Stimulated activated naive CD8-positive, alpha-beta T cell treated with anti-CD3 and anti-CD28 coated beads, Interleukin-15, amount 100 ng/mL, for 72 hours (primary cell): ENCODE data around the gene KRTAP12-1.

Experiments used
- ATAC-seq: fragments of 150-1000 bp; cut with Tn5 transposase; 2 replicates; pipeline ENCODE4 v1.10.0; 2021; ENCODE audit warnings: mild to moderate bottlenecking, moderate library complexity
- DNase-seq, 2 donors: peaks; one replicate each; pipeline ENCODE4 v3.0.0; 2021 to 2022
- H3K27ac Mint-ChIP-seq, 2 donors: one replicate each; pipeline ENCODE4 v1.8.0; 2022; ENCODE audit warnings: mild to moderate bottlenecking in 2 of 2, mixed read lengths in 2 of 2, moderate library complexity in 2 of 2
- H3K27me3 Mint-ChIP-seq: one replicate; pipeline ENCODE4 v1.8.0; 2022; ENCODE audit warnings: mixed read lengths
- H3K4me1 Mint-ChIP-seq: one replicate; pipeline ENCODE4 v1.8.0; 2022; ENCODE audit warnings: mild to moderate bottlenecking, mixed read lengths
- H3K4me3 Mint-ChIP-seq, 2 donors: one replicate each; pipeline ENCODE4 v1.8.0; 2022; ENCODE audit warnings: mild to moderate bottlenecking in 2 of 2, mixed read lengths in 2 of 2, moderate library complexity in 1 of 2
- H3K9me3 Mint-ChIP-seq, 2 donors: one replicate each; pipeline ENCODE4 v1.8.0; 2022; ENCODE audit warnings: mixed read lengths in 2 of 2

The KRTAP12-1 gene

GRCh38 chr21:44681861-44682579 is at the start of gene KRTAP12-1:
KRTAP12-1 (minus strand) TSS chr21:44682163; CDS start chr21:44682123, 40 bp downstream.
- Mint-ChIP-seq H3K27me3 (no peaks in the 10 kb centered on the region), H3K9me3 (no peaks in the 10 kb centered on the region), H3K4me3 (no peak within 1 kb of the TSS), H3K27ac (peak within 1 kb of the TSS in 1 of 2 donors; percentile 10), H3K4me1 (peaks cover 17% of the 10 kb centered on the region)
- no peak for ATAC-seq
- DNase-seq: no peak

GRCh38 chr21:44730951-44731579 is 49.1 kb upstream of the KRTAP12-1 start:
- no peak for DNase-seq
- ATAC-seq: no peak
- H3K27ac Mint-ChIP-seq: no peak overlapping the region

GRCh38 chr21:44730028-44730395 is 48.0 kb upstream of the KRTAP12-1 start:
- ATAC-seq: no peak
- H3K4me3 Mint-ChIP-seq: no peak overlapping the region
- H3K9me3 Mint-ChIP-seq: no peaks in the 10 kb centered on the region
- H3K4me1 Mint-ChIP-seq: no peaks in the 10 kb centered on the region
- H3K27me3 Mint-ChIP-seq: peaks cover 27% of the 10 kb centered on the region
- no peak overlapping the region for H3K27ac Mint-ChIP-seq
- no peak for DNase-seq

More at GRCh38 chr21:44730951-44731579, 49.1 kb upstream of the KRTAP12-1 start:
- H3K4me1 Mint-ChIP-seq: no peaks in the 10 kb centered on the region
- H3K9me3 Mint-ChIP-seq: no peaks in the 10 kb centered on the region
- peaks cover 16% of the 10 kb centered on the region for H3K27me3 Mint-ChIP-seq
- H3K4me3 Mint-ChIP-seq: no peak overlapping the region

GRCh38 chr21:44729336-44730027 is 47.5 kb upstream of the KRTAP12-1 start:
- Mint-ChIP-seq H3K4me3 (no peak overlapping the region), H3K9me3 (no peaks in the 10 kb centered on the region), H3K27me3 (peaks cover 29% of the 10 kb centered on the region), H3K4me1 (no peaks in the 10 kb centered on the region), H3K27ac (no peak overlapping the region)
- no peak for DNase-seq
- ATAC-seq: no peak

GRCh38 chr21:44728716-44729115 is 46.8 kb upstream of the KRTAP12-1 start:
- Mint-ChIP-seq H3K4me3 (no peak overlapping the region), H3K27me3 (peaks cover 37% of the 10 kb centered on the region), H3K9me3 (no peaks in the 10 kb centered on the region), H3K27ac (no peak overlapping the region), H3K4me1 (peaks cover 7% of the 10 kb centered on the region)
- no peak for DNase-seq
- ATAC-seq: no peak

- H3K4me1 Mint-ChIP-seq: peaks cover 17% of the 10 kb centered on the region
- no peaks in the 10 kb centered on the region for H3K9me3 Mint-ChIP-seq
- DNase-seq (no peak), ATAC-seq (no peak)
- H3K4me3 Mint-ChIP-seq: no peak overlapping the region
- peaks cover 46% of the 10 kb centered on the region for H3K27me3 Mint-ChIP-seq
- H3K27ac Mint-ChIP-seq: peak overlapping the region in 1 of 2 donors; percentile 37
Measured at GRCh38 chr21:44727757-44728156, 45.8 kb upstream of the KRTAP12-1 start.

GRCh38 chr21:44727321-44727720 is 45.4 kb upstream of the KRTAP12-1 start:
- no peak for ATAC-seq

GRCh38 chr21:44726826-44727225 is 44.9 kb upstream of the KRTAP12-1 start:
- no peak for ATAC-seq
- H3K27ac Mint-ChIP-seq: no peak overlapping the region
- peaks cover 50% of the 10 kb centered on the region for H3K27me3 Mint-ChIP-seq
- no peak overlapping the region for H3K4me3 Mint-ChIP-seq
- peaks cover 17% of the 10 kb centered on the region for H3K4me1 Mint-ChIP-seq
- no peak for DNase-seq
- H3K9me3 Mint-ChIP-seq: no peaks in the 10 kb centered on the region

More at GRCh38 chr21:44727321-44727720, 45.4 kb upstream of the KRTAP12-1 start:
- DNase-seq: no peak
- H3K4me1 Mint-ChIP-seq: peaks cover 17% of the 10 kb centered on the region
- no peak overlapping the region for H3K4me3 Mint-ChIP-seq
- H3K27me3 Mint-ChIP-seq: peaks cover 50% of the 10 kb centered on the region
- peak overlapping the region in 1 of 2 donors; percentile 37 for H3K27ac Mint-ChIP-seq
- H3K9me3 Mint-ChIP-seq: no peaks in the 10 kb centered on the region

- no peaks in the 10 kb centered on the region for H3K9me3 Mint-ChIP-seq
- no peak overlapping the region for H3K27ac Mint-ChIP-seq
- ATAC-seq (no peak), DNase-seq (no peak)
- H3K4me3 Mint-ChIP-seq: no peak overlapping the region
- H3K4me1 Mint-ChIP-seq: peaks cover 17% of the 10 kb centered on the region
- H3K27me3 Mint-ChIP-seq: peaks cover 55% of the 10 kb centered on the region
Measured at GRCh38 chr21:44724926-44725325, 43.0 kb upstream of the KRTAP12-1 start.

- DNase-seq: no peak
Measured at GRCh38 chr21:44724196-44724595, 42.2 kb upstream of the KRTAP12-1 start.

GRCh38 chr21:44723177-44724131 is 41.5 kb upstream of the KRTAP12-1 start:
- Mint-ChIP-seq H3K27me3 (peaks cover 67% of the 10 kb centered on the region), H3K27ac (no peak overlapping the region), H3K9me3 (no peaks in the 10 kb centered on the region), H3K4me3 (peak overlapping the region; percentile 38 to 62), H3K4me1 (peaks cover 17% of the 10 kb centered on the region)
- peak; percentile 59 for ATAC-seq
- peak in 1 of 2 donors; percentile 21 for DNase-seq

More at GRCh38 chr21:44724196-44724595, 42.2 kb upstream of the KRTAP12-1 start:
- peak overlapping the region; percentile 11 to 20 for H3K4me3 Mint-ChIP-seq
- H3K27ac Mint-ChIP-seq: no peak overlapping the region
- ATAC-seq: no peak
- H3K27me3 Mint-ChIP-seq: peaks cover 60% of the 10 kb centered on the region
- peaks cover 17% of the 10 kb centered on the region for H3K4me1 Mint-ChIP-seq
- no peaks in the 10 kb centered on the region for H3K9me3 Mint-ChIP-seq

GRCh38 chr21:44722731-44723130 is 40.8 kb upstream of the KRTAP12-1 start:
- Mint-ChIP-seq H3K27me3 (peaks cover 71% of the 10 kb centered on the region), H3K9me3 (no peaks in the 10 kb centered on the region), H3K4me1 (peaks cover 17% of the 10 kb centered on the region), H3K27ac (no peak overlapping the region), H3K4me3 (no peak overlapping the region)
- no peak for DNase-seq
- no peak for ATAC-seq

- peaks cover 0 to 4% of the 10 kb centered on the region in 2 donors for H3K9me3 Mint-ChIP-seq
- DNase-seq (no peak), ATAC-seq (no peak)
- no peak overlapping the region for H3K27ac Mint-ChIP-seq
- H3K4me1 Mint-ChIP-seq: peaks cover 19% of the 10 kb centered on the region
- H3K4me3 Mint-ChIP-seq: no peak overlapping the region
- H3K27me3 Mint-ChIP-seq: peaks cover 47% of the 10 kb centered on the region
Measured at GRCh38 chr21:44720170-44720569, 38.2 kb upstream of the KRTAP12-1 start.

GRCh38 chr21:44718571-44718970 is 36.6 kb upstream of the KRTAP12-1 start:
- Mint-ChIP-seq H3K9me3 (peaks cover 0 to 4% of the 10 kb centered on the region in 2 donors), H3K27ac (no peak overlapping the region), H3K4me3 (no peak overlapping the region), H3K27me3 (peaks cover 49% of the 10 kb centered on the region), H3K4me1 (peaks cover 17% of the 10 kb centered on the region)
- ATAC-seq (no peak), DNase-seq (no peak)

GRCh38 chr21:44718093-44718492 is 36.1 kb upstream of the KRTAP12-1 start:
- Mint-ChIP-seq H3K9me3 (peaks cover 0 to 4% of the 10 kb centered on the region in 2 donors), H3K4me3 (no peak overlapping the region), H3K27ac (no peak overlapping the region), H3K4me1 (peaks cover 12% of the 10 kb centered on the region), H3K27me3 (peaks cover 49% of the 10 kb centered on the region)
- DNase-seq (no peak), ATAC-seq (no peak)
